ENCODE measurements around the gene DIAPH1.
A peak's percentile ranks its signal among the peaks of the same experiment; 100 is the strongest.

The DIAPH1 gene

DNA sequence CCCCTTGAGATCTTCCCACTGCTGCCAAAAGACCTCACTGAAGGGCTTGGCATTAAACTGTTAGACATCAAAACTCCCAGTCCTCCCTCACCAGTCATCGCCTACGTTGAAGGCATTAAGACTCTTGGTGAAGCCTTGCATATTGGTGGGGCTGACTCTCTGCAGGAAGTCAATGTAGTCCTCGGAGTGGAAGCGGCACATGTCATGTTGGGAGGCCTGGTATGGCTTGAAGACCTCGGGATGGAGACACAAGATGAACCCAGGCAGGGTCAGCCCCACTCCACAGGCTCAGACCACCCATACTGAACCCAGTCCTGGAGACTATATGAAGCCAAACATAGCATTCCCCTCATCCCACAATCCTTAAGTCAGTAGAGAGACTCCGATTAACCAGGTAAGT lies 15.9 kb upstream of the DIAPH1 start:
- Histone ChIP-seq H3K4me1 (peaks cover 41% of the 10 kb centered on the region), H3K36me3 (peaks cover 58% of the 10 kb centered on the region), H3K9ac (peak overlapping the region; percentile 89; the same call in 1 of the 2 replicates), H3K27me3 (no peaks in the 10 kb centered on the region), H4K20me1 (peaks cover 64% of the 10 kb centered on the region), H3K9me3 (no peaks in the 10 kb centered on the region), H3K27ac (no peak overlapping the region), H3K4me3 (no peak overlapping the region), H3K4me2 (peak overlapping the region; percentile 99)
- TF ChIP-seq Cebpa-rat (IDR thresholded peaks at IDR 0.05), result no peak

GRCh38 chr5:141633871-141634561 lies 15.2 kb upstream of the DIAPH1 start:
- H3K27ac ChIP-seq, result no peak overlapping the region
- no peak overlapping the region for H3K9ac ChIP-seq

DNA sequence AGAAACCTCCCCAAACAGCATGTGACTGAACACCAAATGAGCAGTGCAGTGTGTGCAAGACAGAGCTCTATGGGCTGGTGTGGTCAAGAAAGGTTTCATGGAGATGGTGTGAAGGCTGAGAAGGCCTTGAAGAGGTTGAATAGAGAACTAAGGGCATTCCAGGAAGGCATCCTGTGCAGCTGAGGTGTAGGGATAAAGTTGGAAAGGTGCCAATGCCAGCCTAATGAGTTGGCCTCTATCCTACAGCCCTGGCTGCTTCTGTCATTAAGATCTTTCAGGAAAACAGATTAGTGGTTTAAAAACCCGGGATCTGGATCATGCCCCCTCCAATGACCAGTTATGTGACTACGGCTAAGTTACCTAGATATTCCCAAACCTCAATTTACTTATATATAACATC lies 13.8 kb upstream of the DIAPH1 start:
- Histone ChIP-seq H3K4me3 (no peak overlapping the region), H3K9me3 (no peaks in the 10 kb centered on the region), H3K4me1 (peaks cover 28% of the 10 kb centered on the region), H3K27me3 (no peaks in the 10 kb centered on the region), H3K4me2 (no peak overlapping the region), H3K27ac (no peak overlapping the region), H3K36me3 (peaks cover 67% of the 10 kb centered on the region), H3K9ac (no peak overlapping the region), H4K20me1 (peaks cover 77% of the 10 kb centered on the region)
- TF ChIP-seq Cebpa-rat (IDR thresholded peaks at IDR 0.05), result no peak

More at GRCh38 chr5:141633871-141634561, 15.2 kb upstream of the DIAPH1 start:
- TF ChIP-seq Cebpa-rat (IDR thresholded peaks at IDR 0.05), result no peak
- Histone ChIP-seq H3K4me1 (peaks cover 40% of the 10 kb centered on the region), H3K4me3 (no peak overlapping the region), H3K27me3 (no peaks in the 10 kb centered on the region), H3K9me3 (no peaks in the 10 kb centered on the region), H3K36me3 (peaks cover 59% of the 10 kb centered on the region), H3K4me2 (no peak overlapping the region), H4K20me1 (peaks cover 71% of the 10 kb centered on the region)

GRCh38 chr5:141630570-141631140 lies 11.9 kb upstream of the DIAPH1 start:
- H3K27ac ChIP-seq, result no peak overlapping the region
- TF ChIP-seq Cebpa-rat (IDR thresholded peaks at IDR 0.05), result no peak

GRCh38 chr5:141628175-141628788 lies 9.5 kb upstream of the DIAPH1 start:
- no peak for TF ChIP-seq Cebpa-rat (IDR thresholded peaks at IDR 0.05)
- H3K9ac ChIP-seq, result no peak overlapping the region
- H3K9me3 ChIP-seq, result no peaks in the 10 kb centered on the region
- H4K20me1 ChIP-seq, result peaks cover 46% of the 10 kb centered on the region
- H3K4me2 ChIP-seq, result no peak overlapping the region
- no peak overlapping the region for H3K27ac ChIP-seq
- H3K27me3 ChIP-seq, result no peaks in the 10 kb centered on the region
- H3K36me3 ChIP-seq, result peaks cover 95% of the 10 kb centered on the region
- peaks cover 11% of the 10 kb centered on the region for H3K4me1 ChIP-seq
- no peak overlapping the region for H3K4me3 ChIP-seq

More at GRCh38 chr5:141630570-141631140, 11.9 kb upstream of the DIAPH1 start:
- peaks cover 23% of the 10 kb centered on the region for H3K4me1 ChIP-seq
- peaks cover 69% of the 10 kb centered on the region for H4K20me1 ChIP-seq
- H3K27me3 ChIP-seq, result no peaks in the 10 kb centered on the region
- H3K4me2 ChIP-seq, result no peak overlapping the region
- H3K9ac ChIP-seq, result no peak overlapping the region
- peaks cover 86% of the 10 kb centered on the region for H3K36me3 ChIP-seq
- H3K9me3 ChIP-seq, result no peaks in the 10 kb centered on the region
- H3K4me3 ChIP-seq, result no peak overlapping the region

DNA sequence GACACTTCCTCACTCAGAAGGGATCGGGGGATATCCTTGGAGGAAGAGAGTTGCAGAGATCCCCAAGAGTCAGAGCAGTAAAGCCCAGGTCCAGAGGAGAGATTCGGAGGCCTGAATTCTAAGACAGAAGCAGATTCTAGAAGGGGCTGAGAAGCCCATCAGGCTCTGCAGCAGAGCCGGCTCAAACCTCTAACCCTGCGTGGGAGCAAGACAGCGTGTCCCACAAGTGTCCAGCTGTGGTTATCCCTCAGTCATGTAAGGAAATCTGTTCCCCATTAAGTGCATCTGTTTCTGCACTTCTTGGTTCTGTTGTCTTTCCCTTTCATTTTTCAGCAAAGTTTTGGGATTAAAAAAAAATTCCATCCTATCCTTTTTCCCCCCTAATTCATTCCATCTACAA lies 4.8 kb upstream of the DIAPH1 start:
- H3K27me3 ChIP-seq, result no peaks in the 10 kb centered on the region
- H3K4me2 ChIP-seq, result no peak overlapping the region
- peaks cover 5% of the 10 kb centered on the region; the same call in 1 of the 2 replicates for H3K4me1 ChIP-seq

DNA sequence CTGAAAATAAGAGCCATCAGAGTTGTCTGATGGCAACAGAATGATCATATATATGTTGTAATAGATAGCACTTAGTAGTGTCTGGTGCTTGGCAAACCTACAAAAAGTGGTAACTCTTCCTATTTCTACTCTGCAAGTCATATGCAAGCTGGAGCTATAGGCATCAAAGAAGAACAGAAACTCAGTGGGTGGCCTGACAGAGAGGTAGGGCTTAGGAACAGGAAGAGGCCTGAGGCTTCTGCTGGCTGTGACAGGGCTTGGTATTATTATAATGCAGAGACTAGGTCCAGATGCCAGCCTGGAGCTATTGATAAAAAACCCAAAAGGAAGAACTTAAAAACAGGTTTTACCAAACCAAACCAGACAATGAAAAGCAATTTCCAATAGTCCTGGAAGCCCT lies 4.4 kb upstream of the DIAPH1 start:
- H4K20me1 ChIP-seq, result peaks cover 4% of the 10 kb centered on the region; the same call in 1 of the 2 replicates
- H3K9ac ChIP-seq, result no peak overlapping the region
- H3K4me3 ChIP-seq, result no peak overlapping the region
- H3K4me1 ChIP-seq, result peaks cover 5% of the 10 kb centered on the region; the same call in 1 of the 2 replicates
- H3K36me3 ChIP-seq, result peaks cover 87% of the 10 kb centered on the region
- no peak for TF ChIP-seq Cebpa-rat (IDR thresholded peaks at IDR 0.05)
- H3K27me3 ChIP-seq, result no peaks in the 10 kb centered on the region
- no peak overlapping the region for H3K4me2 ChIP-seq
- H3K9me3 ChIP-seq, result no peaks in the 10 kb centered on the region
- no peak overlapping the region for H3K27ac ChIP-seq

More for the DNA sequence above, 4.8 kb upstream of the DIAPH1 start:
- no peak overlapping the region for H3K27ac ChIP-seq
- peaks cover 91% of the 10 kb centered on the region for H3K36me3 ChIP-seq
- H4K20me1 ChIP-seq, result peaks cover 4% of the 10 kb centered on the region; the same call in 1 of the 2 replicates
- H3K9ac ChIP-seq, result no peak overlapping the region
- TF ChIP-seq Cebpa-rat (IDR thresholded peaks at IDR 0.05), result no peak
- no peak overlapping the region for H3K4me3 ChIP-seq
- no peaks in the 10 kb centered on the region for H3K9me3 ChIP-seq

GRCh38 chr5:141618030-141618803 lies 583 bp downstream of the DIAPH1 start:
- H3K27ac ChIP-seq, result peak overlapping the region; percentile 94
- H3K9ac ChIP-seq, result peak overlapping the region; percentile 96
- H3K27me3 ChIP-seq, result no peaks in the 10 kb centered on the region
- no peaks in the 10 kb centered on the region for H3K9me3 ChIP-seq
- H3K4me3 ChIP-seq, result peak overlapping the region; percentile 100
- peaks cover 18% of the 10 kb centered on the region; the same call in 1 of the 2 replicates for H4K20me1 ChIP-seq
- peak overlapping the region; percentile 86 for H3K4me2 ChIP-seq
- H3K36me3 ChIP-seq, result peaks cover 38% of the 10 kb centered on the region
- H3K4me1 ChIP-seq, result peaks cover 41% of the 10 kb centered on the region
- TF ChIP-seq Cebpa-rat (IDR thresholded peaks at IDR 0.05), result no peak

DNA sequence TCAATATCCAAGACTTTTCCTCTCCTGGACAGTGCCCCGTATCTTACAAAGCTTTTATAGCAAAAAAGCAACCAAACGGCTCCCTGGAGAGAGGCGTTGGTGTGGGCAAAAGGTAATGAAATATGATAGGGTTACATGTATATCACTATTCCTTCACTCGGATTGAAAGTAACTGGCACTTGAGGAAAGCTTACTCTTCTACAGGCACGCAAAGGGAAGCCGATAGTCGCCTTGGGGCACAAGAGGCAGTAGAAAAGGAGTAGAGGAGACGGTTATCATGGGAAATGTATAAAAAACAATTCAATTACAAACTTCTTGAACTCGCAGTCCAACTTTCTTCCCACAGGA lies 1.1 kb downstream of the DIAPH1 start:
- peaks cover 46% of the 10 kb centered on the region for H3K4me1 ChIP-seq
- H3K27ac ChIP-seq, result peak overlapping the region; percentile 94
- no peaks in the 10 kb centered on the region for H3K9me3 ChIP-seq
- peak overlapping the region; percentile 86 for H3K4me2 ChIP-seq
- no peak for TF ChIP-seq Cebpa-rat (IDR thresholded peaks at IDR 0.05)
- H3K36me3 ChIP-seq, result peaks cover 33% of the 10 kb centered on the region
- H4K20me1 ChIP-seq, result peaks cover 18% of the 10 kb centered on the region; the same call in 1 of the 2 replicates
- peak overlapping the region; percentile 96 for H3K9ac ChIP-seq
- H3K27me3 ChIP-seq, result no peaks in the 10 kb centered on the region
- H3K4me3 ChIP-seq, result peak overlapping the region; percentile 100
